Measurements from ENCODE around the gene SEC31A. TPM values are rescaled to one million over a fixed set of nuclear protein-coding genes. Genes with fewer than 3 reads are reported as not detected.
A peak's percentile ranks its signal among the peaks of the same experiment; 100 is the strongest.

Gene SEC31A
- total and polyA plus RNA-seq, 7 donors, result 67.9 to 197 (median 121) TPM

DNA sequence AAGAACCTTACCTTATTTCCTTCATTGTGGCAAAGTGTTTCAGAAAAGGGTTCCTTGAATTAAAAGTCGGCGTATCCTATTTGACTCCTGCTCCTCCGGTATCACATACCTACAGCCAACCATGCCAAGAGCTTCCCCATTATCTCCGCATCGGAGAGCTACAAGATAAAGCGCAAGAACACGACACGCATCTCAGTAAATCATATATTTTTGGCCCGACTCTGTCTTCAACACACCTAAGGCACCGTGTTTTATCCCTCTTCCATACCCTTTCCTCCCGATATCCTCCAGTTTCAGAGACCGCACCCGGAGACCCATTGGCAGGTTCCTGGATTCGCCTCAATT lies 9.1 kb upstream of the SEC31A start:
- Histone ChIP-seq H3K4me3 (peak overlapping the region; percentile 54 to 82 (median 74)), H3K9me3 (no peaks in the 10 kb centered on the region), H3K36me3 (peaks cover 0 to 17% (median 0%) of the 10 kb centered on the region in 4 donors), H3K4me1 (peaks cover 0 to 37% (median 34%) of the 10 kb centered on the region in 4 donors), H3K27me3 (no peaks in the 10 kb centered on the region), H3K27ac (peak overlapping the region; percentile 94 to 98 (median 98))
- TF ChIP-seq, protein P1, sequence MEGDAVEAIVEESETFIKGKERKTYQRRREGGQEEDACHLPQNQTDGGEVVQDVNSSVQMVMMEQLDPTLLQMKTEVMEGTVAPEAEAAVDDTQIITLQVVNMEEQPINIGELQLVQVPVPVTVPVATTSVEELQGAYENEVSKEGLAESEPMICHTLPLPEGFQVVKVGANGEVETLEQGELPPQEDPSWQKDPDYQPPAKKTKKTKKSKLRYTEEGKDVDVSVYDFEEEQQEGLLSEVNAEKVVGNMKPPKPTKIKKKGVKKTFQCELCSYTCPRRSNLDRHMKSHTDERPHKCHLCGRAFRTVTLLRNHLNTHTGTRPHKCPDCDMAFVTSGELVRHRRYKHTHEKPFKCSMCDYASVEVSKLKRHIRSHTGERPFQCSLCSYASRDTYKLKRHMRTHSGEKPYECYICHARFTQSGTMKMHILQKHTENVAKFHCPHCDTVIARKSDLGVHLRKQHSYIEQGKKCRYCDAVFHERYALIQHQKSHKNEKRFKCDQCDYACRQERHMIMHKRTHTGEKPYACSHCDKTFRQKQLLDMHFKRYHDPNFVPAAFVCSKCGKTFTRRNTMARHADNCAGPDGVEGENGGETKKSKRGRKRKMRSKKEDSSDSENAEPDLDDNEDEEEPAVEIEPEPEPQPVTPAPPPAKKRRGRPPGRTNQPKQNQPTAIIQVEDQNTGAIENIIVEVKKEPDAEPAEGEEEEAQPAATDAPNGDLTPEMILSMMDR (IDR thresholded peaks at IDR 0.05), result no peak
- TF ChIP-seq POLR2A (IDR thresholded peaks at IDR 0.05), result no peak
- 0% methylated on average over 14 of the region's 14 CpGs for WGBS, 2 donors
- intact Hi-C loops (cut with DNase I), result loop anchor here (1.0 to 10.0 kb wide), 5 partner anchors 9 to 437 kb away; partner anchors contain the start of genes COPS4, COQ2 and SEC31A
- DNase-seq, result peak; percentile 65

DNA sequence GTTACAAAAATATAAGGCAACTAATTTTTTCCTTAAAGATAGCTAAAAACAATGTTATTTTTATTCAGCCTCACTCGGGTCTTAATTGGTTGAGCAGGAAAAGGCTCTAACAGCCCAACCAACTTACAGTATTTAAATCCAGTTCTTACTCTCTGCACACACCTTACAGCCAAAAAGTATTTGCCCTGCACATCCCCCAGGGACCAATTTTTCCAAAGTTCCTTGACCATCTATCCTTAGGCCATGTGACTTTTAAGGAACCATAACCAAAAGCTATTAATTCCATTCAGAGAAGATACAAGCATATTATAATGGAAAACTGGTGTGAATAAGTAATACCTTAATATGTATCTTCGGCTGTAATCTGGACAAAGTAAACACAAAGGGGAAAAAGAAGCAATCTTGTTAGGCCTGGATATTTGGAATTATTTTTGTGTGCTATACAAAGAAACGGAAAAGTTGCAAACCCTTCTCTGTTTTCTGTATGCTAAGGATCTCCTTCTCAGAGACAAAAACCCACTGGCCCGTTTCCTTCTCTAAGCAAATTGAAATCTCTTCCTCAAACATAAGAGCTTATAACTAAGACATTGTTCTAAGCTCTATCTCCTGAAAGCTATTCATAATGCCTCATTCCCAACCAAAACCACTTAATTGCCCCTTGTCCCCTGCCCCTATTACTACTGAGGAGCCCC lies 8.6 kb upstream of the SEC31A start:
- no peaks in the 10 kb centered on the region for H3K27me3 ChIP-seq
- H3K4me3 ChIP-seq, result peak overlapping the region; percentile 54 to 82 (median 74)
- intact Hi-C loops (cut with DNase I), result loop anchor here (1.0 to 10.0 kb wide), 6 partner anchors 8 to 471 kb away; partner anchors contain the start of genes COPS4, COQ2 and SEC31A
- H3K36me3 ChIP-seq, result peaks cover 0 to 23% (median 0%) of the 10 kb centered on the region in 4 donors
- peak overlapping the region; percentile 94 to 98 (median 98) for H3K27ac ChIP-seq
- peaks cover 0 to 37% (median 34%) of the 10 kb centered on the region in 4 donors for H3K4me1 ChIP-seq
- DNase-seq, result no peak
- H3K9me3 ChIP-seq, result no peaks in the 10 kb centered on the region
- 1 to 2% methylated on average over 4 of the region's 4 CpGs for WGBS, 2 donors
- no peak for TF ChIP-seq EP300 (IDR thresholded peaks at IDR 0.05)
- TF ChIP-seq POLR2A (IDR thresholded peaks at IDR 0.05), result no peak
- no peak for TF ChIP-seq POLR2AphosphoS5 (IDR thresholded peaks at IDR 0.05)

DNA sequence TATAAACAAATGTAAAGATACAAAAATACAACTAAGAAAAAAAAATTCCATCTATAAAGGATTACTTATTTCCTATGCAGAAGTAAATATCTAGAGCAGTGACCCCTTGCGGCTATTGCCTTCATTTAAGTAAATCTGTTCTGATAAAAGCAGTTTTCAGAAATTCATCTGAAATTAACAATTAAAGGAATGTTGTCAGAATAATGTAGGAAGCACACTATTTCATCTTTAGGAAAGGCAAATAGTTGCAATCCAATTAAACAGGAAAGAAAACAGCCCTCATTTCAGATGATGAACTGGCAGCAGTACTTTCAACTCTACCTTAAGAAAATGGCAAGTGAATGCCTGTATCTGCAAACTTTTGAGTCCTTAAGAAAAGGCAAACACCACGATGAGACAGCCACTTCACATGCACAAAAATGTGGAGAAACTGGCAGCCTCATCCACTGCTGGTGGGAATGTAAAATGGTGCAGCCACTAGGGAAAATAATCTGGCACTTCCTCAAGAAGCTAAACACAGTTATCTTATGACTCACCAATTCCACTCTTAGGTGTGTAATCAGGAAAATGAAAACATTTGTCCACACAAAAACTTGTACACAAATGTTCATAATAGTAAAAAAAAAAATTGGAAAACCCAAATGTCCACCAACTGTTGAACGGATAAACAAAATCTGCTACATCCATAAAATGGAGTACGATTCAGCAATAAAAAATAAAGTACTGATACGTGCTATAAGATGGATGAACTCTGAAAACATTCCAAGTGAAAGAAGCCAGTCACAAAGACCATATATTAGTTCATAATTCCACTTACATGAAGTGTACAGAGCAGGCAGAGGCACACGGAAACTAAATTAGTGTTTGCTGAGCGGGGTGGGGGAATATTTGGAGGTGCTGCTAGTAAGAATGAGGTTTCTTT lies 7.6 kb upstream of the SEC31A start:
- peaks cover 0 to 37% (median 34%) of the 10 kb centered on the region in 4 donors for H3K4me1 ChIP-seq
- intact Hi-C loops (cut with DNase I), result loop anchor here (2.0 kb wide), 1 partner anchor 470 kb away; no protein-coding TSS in a partner anchor
- H3K9me3 ChIP-seq, result no peaks in the 10 kb centered on the region
- H3K27ac ChIP-seq, result peak overlapping the region; percentile 94 to 98 (median 98)
- no peak for DNase-seq
- H3K4me3 ChIP-seq, result peak overlapping the region in 3 of 4 donors; percentile 7 to 77 (median 71)
- no peak for TF ChIP-seq EP300 (IDR thresholded peaks at IDR 0.05)
- TF ChIP-seq, protein P1 (IDR thresholded peaks at IDR 0.05), result no peak
- TF ChIP-seq POLR2A (IDR thresholded peaks at IDR 0.05), result no peak
- no peak for TF ChIP-seq POLR2AphosphoS5 (IDR thresholded peaks at IDR 0.05)
- no peaks in the 10 kb centered on the region for H3K27me3 ChIP-seq
- 18 to 42% methylated on average over 7 of the region's 7 CpGs for WGBS, 2 donors
- peaks cover 0 to 32% (median 6%) of the 10 kb centered on the region in 4 donors for H3K36me3 ChIP-seq

DNA sequence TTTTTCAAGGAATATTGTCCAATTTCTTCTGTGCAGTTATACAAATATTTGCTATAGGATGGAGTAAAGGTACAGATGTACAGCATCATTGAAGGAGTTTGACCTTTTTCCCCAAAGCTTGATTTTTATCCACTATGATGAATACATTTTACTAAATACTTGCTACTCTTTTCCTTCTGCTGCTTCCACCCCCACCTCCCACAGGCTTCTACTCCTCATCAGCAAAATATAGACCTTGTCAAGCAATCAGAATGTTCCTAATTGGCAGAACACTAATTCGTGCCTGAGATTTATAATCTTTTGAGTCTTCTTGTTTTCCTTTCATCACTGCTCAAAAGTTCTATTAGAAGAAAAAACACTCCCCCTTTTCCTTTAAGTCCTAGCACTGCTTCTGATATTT lies 5.8 kb upstream of the SEC31A start:
- Histone ChIP-seq H3K4me1 (peaks cover 0 to 34% (median 33%) of the 10 kb centered on the region in 4 donors), H3K27ac (no peak overlapping the region), H3K9me3 (no peaks in the 10 kb centered on the region), H3K4me3 (no peak overlapping the region), H3K27me3 (no peaks in the 10 kb centered on the region), H3K36me3 (peaks cover 0 to 40% (median 6%) of the 10 kb centered on the region in 4 donors)
- TF ChIP-seq POLR2A (IDR thresholded peaks at IDR 0.05) (no peak), EP300 (IDR thresholded peaks at IDR 0.05) (no peak), POLR2AphosphoS5 (IDR thresholded peaks at IDR 0.05) (no peak)
- TF ChIP-seq, protein P1 (IDR thresholded peaks at IDR 0.05), result no peak
- intact Hi-C loops (cut with DNase I), result no loop called here
- 84 to 85% methylated on average over 1 of the region's 1 CpG for WGBS, 2 donors
- DNase-seq, result no peak

All from sigmoid colon (tissue), 7 donors.